Measurements from ENCODE around the gene MACROD2. TPM values are rescaled to one million over a fixed set of nuclear protein-coding genes. Genes with fewer than 3 reads are reported as not detected.

Gene MACROD2
- total RNA-seq, 1 experiment from 2014 or later, result 1.6 TPM

GRCh38 chr20:15814360-15814759 is 1819.0 kb downstream of the MACROD2 start:
- Histone ChIP-seq H3K79me1 (ENCODE audit: insufficient read depth, low read depth, low read length, poor library complexity, severe bottlenecking) (no peaks in the 10 kb centered on the region), H3K9me3 (ENCODE audit: control insufficient read depth, low read depth, low read length) (no peaks in the 10 kb centered on the region), H3K79me2 (ENCODE audit: insufficient read depth, low read length) (no peaks in the 10 kb centered on the region), H2BK20ac (ENCODE audit: low read depth, low read length, poor library complexity, severe bottlenecking) (no peak overlapping the region), H2BK12ac (ENCODE audit: insufficient read length, low read depth, low read length) (no peak overlapping the region), H3T11ph (ENCODE audit: low read length) (no peak overlapping the region), H2BK5ac (ENCODE audit: insufficient read length, low read length) (no peak overlapping the region), H3K9ac (ENCODE audit: extremely low read depth, insufficient read length, low read length) (no peak overlapping the region), H2AFZ (ENCODE audit: low read length) (no peak overlapping the region), H4K20me1 (ENCODE audit: control insufficient read depth, insufficient read depth, insufficient read length) (no peaks in the 10 kb centered on the region), H4K5ac (ENCODE audit: insufficient read length, low read depth, low read length) (no peak overlapping the region), H3K18ac (ENCODE audit: insufficient read length, low read depth, low read length) (no peak overlapping the region), H3K4me2 (ENCODE audit: insufficient read depth, insufficient read length, low read length) (no peak overlapping the region), H3K56ac (ENCODE audit: insufficient read length, low read depth, low read length) (no peak overlapping the region), H3K4me1 (ENCODE audit: insufficient read depth, low read length) (peaks cover 3% of the 10 kb centered on the region; the same call in 1 of the 2 replicates), H3K23me2 (ENCODE audit: insufficient read length, low read depth, low read length, poor library complexity, severe bottlenecking) (no peaks in the 10 kb centered on the region), H4K91ac (ENCODE audit: insufficient read length, low read depth, low read length) (no peak overlapping the region), H4K8ac (replicated peaks; ENCODE audit: insufficient read length, low read depth, low read length) (no peak overlapping the region), H2BK120ac (ENCODE audit: low read depth, low read length, poor library complexity, severe bottlenecking) (no peak overlapping the region), H3K4ac (ENCODE audit: low read depth, low read length) (no peak overlapping the region), H2BK15ac (ENCODE audit: low read depth, low read length) (no peak overlapping the region), H3K27me3 (ENCODE audit: insufficient read depth, low read length) (no peaks in the 10 kb centered on the region), H2AK5ac (ENCODE audit: insufficient read length, low read length) (no peak overlapping the region), H3K27ac (ENCODE audit: insufficient read length, low read depth, low read length) (no peak overlapping the region), H3K23ac (ENCODE audit: insufficient read length, low read depth, low read length) (no peak overlapping the region), H3K14ac (ENCODE audit: insufficient read depth, low read length) (no peak overlapping the region)
- TF ChIP-seq CTCF (conservative IDR thresholded peaks at IDR 0.05), result no peak
- no peak overlapping the region for H3K4me3 Mint-ChIP-seq
- no peak for DNase-seq
- H3K4me1 Mint-ChIP-seq, result peaks cover 8% of the 10 kb centered on the region in 2 experiments
- H3K9me3 Mint-ChIP-seq, result no peaks in the 10 kb centered on the region; a peak in 1 of 5 replicates
- 0 out of 7 replicates have a peak, but pooled peaks cover 0 to under 1% (median 0%) of the 10 kb centered on the region in 3 experiments for H3K36me3 Mint-ChIP-seq (ENCODE audit: insufficient read depth in 1 of 3, low read depth in 3 of 3)
- no peak overlapping the region for H3K27ac Mint-ChIP-seq
- no peaks in the 10 kb centered on the region; the same call in 1 of the 2 replicates for H3K27me3 Mint-ChIP-seq (ENCODE audit: low read depth)

Measured in H9 (cell line).